Measurements from ENCODE around the gene PPP2R5B. TPM values are rescaled to one million over a fixed set of nuclear protein-coding genes. Genes with fewer than 3 reads are reported as not detected.

Gene PPP2R5B
- total RNA-seq, 4 donors from 2014 or later: 7.8 to 20.3 (median 12.4) TPM

DNA sequence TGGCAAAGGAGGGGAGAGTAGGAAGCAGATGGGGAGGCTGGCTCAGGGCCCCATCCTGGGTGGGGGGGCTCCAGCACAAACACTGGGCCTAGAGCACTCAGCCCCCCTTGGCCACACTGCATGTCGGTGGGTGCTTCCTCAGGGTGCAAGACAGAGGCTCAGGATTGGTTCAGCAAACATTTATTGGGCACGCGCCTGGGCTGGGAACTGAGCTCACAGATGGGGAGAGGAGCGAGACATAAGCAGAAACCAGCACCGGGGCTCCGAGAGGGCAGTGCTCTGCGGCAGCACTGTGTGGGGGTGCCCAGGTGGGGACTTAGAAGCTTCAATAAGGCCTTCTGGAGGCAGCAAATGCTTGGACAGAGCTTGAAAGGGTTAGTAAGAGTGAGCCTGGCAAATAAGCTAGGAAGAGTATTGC, 34.0 kb upstream of the PPP2R5B start:
- TF ChIP-seq, protein P1, sequence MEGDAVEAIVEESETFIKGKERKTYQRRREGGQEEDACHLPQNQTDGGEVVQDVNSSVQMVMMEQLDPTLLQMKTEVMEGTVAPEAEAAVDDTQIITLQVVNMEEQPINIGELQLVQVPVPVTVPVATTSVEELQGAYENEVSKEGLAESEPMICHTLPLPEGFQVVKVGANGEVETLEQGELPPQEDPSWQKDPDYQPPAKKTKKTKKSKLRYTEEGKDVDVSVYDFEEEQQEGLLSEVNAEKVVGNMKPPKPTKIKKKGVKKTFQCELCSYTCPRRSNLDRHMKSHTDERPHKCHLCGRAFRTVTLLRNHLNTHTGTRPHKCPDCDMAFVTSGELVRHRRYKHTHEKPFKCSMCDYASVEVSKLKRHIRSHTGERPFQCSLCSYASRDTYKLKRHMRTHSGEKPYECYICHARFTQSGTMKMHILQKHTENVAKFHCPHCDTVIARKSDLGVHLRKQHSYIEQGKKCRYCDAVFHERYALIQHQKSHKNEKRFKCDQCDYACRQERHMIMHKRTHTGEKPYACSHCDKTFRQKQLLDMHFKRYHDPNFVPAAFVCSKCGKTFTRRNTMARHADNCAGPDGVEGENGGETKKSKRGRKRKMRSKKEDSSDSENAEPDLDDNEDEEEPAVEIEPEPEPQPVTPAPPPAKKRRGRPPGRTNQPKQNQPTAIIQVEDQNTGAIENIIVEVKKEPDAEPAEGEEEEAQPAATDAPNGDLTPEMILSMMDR (IDR thresholded peaks at IDR 0.05): no peak
- no peak for ATAC-seq (ENCODE audit: low FRiP score)
- no peak for DNase-seq (ENCODE audit: low spot score)

DNA sequence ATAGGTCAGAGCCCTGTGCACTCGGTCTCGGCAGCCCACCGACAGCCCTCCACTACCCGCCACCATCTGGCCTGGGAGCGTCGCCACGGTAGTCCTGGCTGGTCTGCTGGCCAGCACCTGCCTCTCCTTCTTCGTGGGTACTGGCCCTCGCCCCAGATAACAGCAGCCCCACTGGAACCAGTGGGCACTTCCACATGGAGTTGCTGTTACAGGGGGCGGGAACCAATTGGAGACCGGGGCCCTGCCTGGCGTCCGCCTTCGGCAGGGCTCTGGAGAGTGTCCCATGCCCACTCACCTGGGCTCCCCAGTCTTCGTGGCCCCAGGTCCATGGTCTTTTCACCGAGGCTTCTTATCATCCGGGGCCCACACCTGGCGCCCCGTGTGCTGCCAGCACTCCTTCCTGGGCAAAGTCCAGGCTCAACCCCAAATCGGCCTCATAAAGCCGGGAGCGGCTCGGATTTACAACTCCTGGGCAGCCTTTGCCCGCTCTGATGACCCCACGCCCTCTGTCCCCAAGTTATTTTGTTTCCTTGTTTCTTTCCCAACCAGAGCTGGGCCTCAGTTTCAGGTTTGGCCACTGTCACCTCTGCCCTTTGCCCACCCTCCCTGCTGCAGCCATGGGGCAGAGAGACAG, 33.2 kb upstream of the PPP2R5B start:
- TF ChIP-seq, protein P1 (IDR thresholded peaks at IDR 0.05): no peak
- DNase-seq (ENCODE audit: low spot score) (no peak), ATAC-seq (ENCODE audit: low FRiP score) (no peak)

DNA sequence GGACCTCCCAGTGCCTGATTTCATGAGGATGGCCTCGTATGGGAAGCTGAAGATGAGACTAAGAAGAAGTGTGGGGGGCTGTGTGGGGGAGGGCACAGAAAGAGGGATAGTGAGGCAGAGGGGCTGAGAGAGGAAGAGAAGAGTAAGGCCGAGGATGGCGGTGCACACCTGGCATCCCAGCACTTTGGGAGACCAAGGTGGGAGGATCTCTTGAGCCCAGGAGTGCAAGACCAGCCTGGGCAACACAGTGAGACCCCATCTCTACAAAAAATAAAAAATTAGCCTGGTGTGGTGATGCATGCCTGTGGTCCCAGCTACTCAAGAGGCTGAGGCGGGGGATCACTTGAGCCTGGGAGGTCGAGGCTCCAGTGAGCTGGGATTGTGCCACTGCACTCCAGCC, 32.6 kb upstream of the PPP2R5B start:
- ATAC-seq (ENCODE audit: low FRiP score) (no peak), DNase-seq (ENCODE audit: low spot score) (no peak)
- TF ChIP-seq, protein P1 (IDR thresholded peaks at IDR 0.05): no peak

DNA sequence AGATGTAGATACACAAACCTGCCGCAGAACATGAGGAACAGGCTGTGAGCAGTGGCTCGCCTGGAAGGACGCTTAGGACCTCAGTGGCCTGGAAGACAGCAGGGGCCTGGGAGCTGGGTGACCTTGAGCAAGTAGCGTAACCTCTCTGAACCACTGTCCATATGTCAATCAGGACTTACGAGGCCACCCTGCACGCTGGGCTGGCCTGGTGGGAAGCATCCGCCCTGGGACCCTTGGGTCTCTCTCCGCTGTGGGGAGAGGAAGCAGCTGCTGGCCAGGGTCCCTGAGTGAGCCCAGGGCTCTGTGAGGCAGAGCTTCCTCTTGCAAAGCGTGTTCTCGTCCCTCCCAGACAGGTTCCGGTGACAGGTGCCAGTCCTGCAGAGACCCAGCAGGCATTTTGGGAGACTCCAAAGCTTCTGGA, 32.1 kb upstream of the PPP2R5B start:
- DNase-seq (ENCODE audit: low spot score) (no peak), ATAC-seq (ENCODE audit: low FRiP score) (no peak)
- TF ChIP-seq, protein P1 (IDR thresholded peaks at IDR 0.05): no peak

DNA sequence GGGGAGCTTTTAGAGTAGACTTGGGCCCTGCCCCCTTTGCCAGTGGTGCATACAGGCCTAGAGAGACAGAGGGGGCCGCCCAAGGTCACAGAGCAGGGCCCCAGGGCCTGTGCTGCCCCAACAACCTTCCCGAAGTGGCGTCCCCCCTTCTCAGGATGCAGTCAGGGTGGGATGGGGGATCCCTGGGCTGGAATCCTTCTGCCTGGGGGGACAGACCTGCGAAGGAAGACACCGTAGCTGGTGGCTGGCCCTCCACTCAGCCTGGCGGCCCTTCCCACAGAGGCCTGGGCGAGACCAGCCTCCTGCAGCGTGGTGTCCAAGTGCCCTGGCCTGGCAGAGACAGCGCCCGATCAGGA, 31.7 kb upstream of the PPP2R5B start:
- no peak for DNase-seq (ENCODE audit: low spot score)
- TF ChIP-seq, protein P1 (IDR thresholded peaks at IDR 0.05): no peak
- ATAC-seq (ENCODE audit: low FRiP score): no peak

DNA sequence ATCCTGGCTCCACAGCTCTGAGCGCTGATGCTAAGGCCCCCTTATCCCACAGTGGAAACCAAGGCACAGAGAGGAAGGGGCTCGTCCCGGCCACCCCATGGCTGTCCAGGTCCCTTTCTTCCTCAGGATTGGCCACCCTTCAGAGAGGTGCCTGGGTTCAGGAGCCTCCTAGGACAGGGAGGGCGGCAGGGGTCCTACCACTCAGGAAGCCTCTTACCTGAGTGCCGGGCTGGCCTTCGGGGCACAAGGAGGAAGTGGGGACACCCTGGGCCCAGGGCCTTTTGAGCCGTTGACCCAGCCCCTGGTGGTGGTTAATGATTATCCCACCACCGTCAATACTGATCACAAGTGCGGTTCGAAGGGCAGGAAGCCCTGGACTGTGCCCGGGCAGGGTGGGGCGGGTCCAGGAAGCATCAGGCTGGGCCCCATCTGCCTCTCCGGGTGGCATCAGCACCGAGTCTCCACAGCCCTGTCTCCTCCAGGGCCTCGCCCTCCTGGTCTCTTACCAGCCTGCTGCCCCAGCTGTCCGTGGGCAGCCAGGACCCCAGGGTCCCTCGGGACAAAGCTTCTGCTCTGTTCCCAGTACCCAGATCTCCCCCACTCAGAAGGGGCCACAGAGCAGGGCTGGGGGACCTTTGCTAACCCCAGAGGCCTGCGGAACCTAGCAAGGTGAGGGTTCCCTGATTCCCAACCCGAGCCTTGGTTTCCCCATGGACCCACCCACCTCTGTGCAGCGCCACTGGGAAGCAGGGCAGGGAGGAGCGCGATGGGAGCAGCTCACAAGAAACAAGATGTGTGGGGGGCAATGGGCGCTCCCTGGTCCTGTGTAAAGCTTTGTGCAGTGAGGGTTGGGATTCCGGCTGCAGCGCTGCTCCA, 31.1 kb upstream of the PPP2R5B start:
- TF ChIP-seq, protein P1 (IDR thresholded peaks at IDR 0.05): no peak
- DNase-seq (ENCODE audit: low spot score): no peak
- ATAC-seq (ENCODE audit: low FRiP score): no peak
